ENCODE results near the gene TNNI3K. TPM values are rescaled to one million over a fixed set of nuclear protein-coding genes. Genes with fewer than 3 reads are reported as not detected.

The TNNI3K gene
- total RNA-seq, 1 experiment from 2014 or later = not detected

GRCh38 chr1:74392186-74392585 is 157.0 kb downstream of the TNNI3K start:
- no peaks in the 10 kb centered on the region for H3K79me1 ChIP-seq (ENCODE audit: insufficient read depth, low read depth, low read length, poor library complexity, severe bottlenecking)
- no peak overlapping the region for H3K4me2 ChIP-seq (ENCODE audit: insufficient read depth, insufficient read length, low read length)
- no peak overlapping the region for H2BK5ac ChIP-seq (ENCODE audit: insufficient read length, low read length)
- no peak overlapping the region for H3T11ph ChIP-seq (ENCODE audit: low read length)
- Mint-ChIP-seq H3K36me3 (ENCODE audit: insufficient read depth in 1 of 3, low read depth in 3 of 3) (no peaks in the 10 kb centered on the region), H3K27ac (no peak overlapping the region), H3K9me3 (peaks cover 0 to 2% of the 10 kb centered on the region in 2 experiments; a peak in 1 of 5 replicates), H3K4me3 (no peak overlapping the region), H3K27me3 (ENCODE audit: low read depth) (no peaks in the 10 kb centered on the region), H3K4me1 (peaks cover 13 to 25% of the 10 kb centered on the region in 2 experiments)
- no peak overlapping the region for H3K27ac ChIP-seq (ENCODE audit: insufficient read length, low read depth, low read length)
- H3K18ac ChIP-seq (ENCODE audit: insufficient read length, low read depth, low read length) = no peak overlapping the region
- no peaks in the 10 kb centered on the region; the same call in 1 of the 2 replicates for H3K4me1 ChIP-seq (ENCODE audit: insufficient read depth, low read length)
- H2AK5ac ChIP-seq (ENCODE audit: insufficient read length, low read length) = no peak overlapping the region
- H4K20me1 ChIP-seq (ENCODE audit: control insufficient read depth, insufficient read depth, insufficient read length) = no peaks in the 10 kb centered on the region
- H4K8ac ChIP-seq (replicated peaks; ENCODE audit: insufficient read length, low read depth, low read length) = no peak overlapping the region
- no peak overlapping the region for H3K56ac ChIP-seq (ENCODE audit: insufficient read length, low read depth, low read length)
- TF ChIP-seq CTCF (conservative IDR thresholded peaks at IDR 0.05) = no peak
- no CpG with 5 or more reads among the region's 3 CpGs for WGBS (ENCODE audit: extremely low coverage, insufficient read length, low lambda C conversion rate)
- no peak for DNase-seq
- H3K23me2 ChIP-seq (ENCODE audit: insufficient read length, low read depth, low read length, poor library complexity, severe bottlenecking) = no peaks in the 10 kb centered on the region
- no peaks in the 10 kb centered on the region for H3K9me3 ChIP-seq (ENCODE audit: control insufficient read depth, low read depth, low read length)
- no peak overlapping the region for H2BK20ac ChIP-seq (ENCODE audit: low read depth, low read length, poor library complexity, severe bottlenecking)
- H3K9ac ChIP-seq (ENCODE audit: extremely low read depth, insufficient read length, low read length) = no peak overlapping the region
- no peak overlapping the region for H3K14ac ChIP-seq (ENCODE audit: insufficient read depth, low read length)
- H2BK12ac ChIP-seq (ENCODE audit: insufficient read length, low read depth, low read length) = no peak overlapping the region
- no peak overlapping the region for H2BK120ac ChIP-seq (ENCODE audit: low read depth, low read length, poor library complexity, severe bottlenecking)
- no peak overlapping the region for H2AFZ ChIP-seq (ENCODE audit: low read length)
- H3K23ac ChIP-seq (ENCODE audit: insufficient read length, low read depth, low read length) = no peak overlapping the region
- no peak overlapping the region for H4K5ac ChIP-seq (ENCODE audit: insufficient read length, low read depth, low read length)
- no peak overlapping the region for H2BK15ac ChIP-seq (ENCODE audit: low read depth, low read length)
- H4K91ac ChIP-seq (ENCODE audit: insufficient read length, low read depth, low read length) = no peak overlapping the region
- H3K4ac ChIP-seq (ENCODE audit: low read depth, low read length) = no peak overlapping the region
- H3K27me3 ChIP-seq (ENCODE audit: insufficient read depth, low read length) = no peaks in the 10 kb centered on the region
- no peaks in the 10 kb centered on the region for H3K79me2 ChIP-seq (ENCODE audit: insufficient read depth, low read length)
